Glomerular visceral epithelial cell (primary cell): ENCODE data around the gene PRICKLE3.
"Not testable (repeated sequence)": the region's sequence is repeated elsewhere in the genome, so short reads cannot be mapped to it uniquely, and the experiment has no call there.

Experiments used
- DNase-seq: peaks from one replicate; pipeline ENCODE4 v3.0.0-alpha.2; 2016; ENCODE audit errors: extremely low spot score

PRICKLE3 gene

GRCh38 chrX:49155900-49156837 is 30.0 kb downstream of the PRICKLE3 start:
- peak; percentile 84 for DNase-seq

- peak; percentile 67 for DNase-seq
Measured at GRCh38 chrX:49155243-49155899, 30.8 kb downstream of the PRICKLE3 start.

GRCh38 chrX:49153467-49153866 is 32.7 kb downstream of the PRICKLE3 start:
- no peak for DNase-seq

- not testable (repeated sequence) for DNase-seq
Measured at GRCh38 chrX:49149291-49149690, 36.9 kb downstream of the PRICKLE3 start.

- peak; percentile 53 for DNase-seq
Measured at GRCh38 chrX:49148390-49149100, 37.6 kb downstream of the PRICKLE3 start.

GRCh38 chrX:49147936-49148335 is 38.2 kb downstream of the PRICKLE3 start:
- DNase-seq: no peak

GRCh38 chrX:49147282-49147681 is 38.9 kb downstream of the PRICKLE3 start:
- DNase-seq: no peak

- not testable (repeated sequence) for DNase-seq
Measured at GRCh38 chrX:49143154-49143553, 43.0 kb downstream of the PRICKLE3 start.

- DNase-seq: not testable (repeated sequence)
Measured at GRCh38 chrX:49142264-49142663, 43.9 kb downstream of the PRICKLE3 start.

- DNase-seq: peak; percentile 45
Measured at GRCh38 chrX:49139713-49140112, 46.5 kb downstream of the PRICKLE3 start.

- DNase-seq: no peak
Measured at GRCh38 chrX:49137492-49137891, 48.7 kb downstream of the PRICKLE3 start.

- no peak for DNase-seq
Measured at GRCh38 chrX:49133759-49134158, 52.4 kb downstream of the PRICKLE3 start.

- not testable (repeated sequence) for DNase-seq
Measured at GRCh38 chrX:49132275-49132674, 53.9 kb downstream of the PRICKLE3 start.

- DNase-seq: no peak
Measured at GRCh38 chrX:49129427-49129826, 56.7 kb downstream of the PRICKLE3 start.

GRCh38 chrX:49127742-49128258 is 58.4 kb downstream of the PRICKLE3 start:
- DNase-seq: not testable (repeated sequence)
